H1 (cell line): Measurements from ENCODE around the gene TENT5A. TPM values are rescaled to one million over a fixed set of nuclear protein-coding genes. Genes with fewer than 3 reads are reported as not detected.

Experiments
- BCL11A ChIP-seq, 2 experiments: IDR thresholded peaks; one replicate each; pipeline ENCODE4 v1.6.1; 2011; ENCODE audit warnings: low read depth in 2 of 2, low read length in 2 of 2, mild to moderate bottlenecking in 2 of 2
- CHD2 ChIP-seq: IDR thresholded peaks from 2 replicates; pipeline ENCODE4 v1.6.1; 2012; ENCODE audit warnings: low read length, improper control_type of control experiment
- CHD7 ChIP-seq: fragments of 300-600 bp; sonication (generic); IDR thresholded peaks from 2 replicates; pipeline ENCODE4 v1.7.1; 2012; ENCODE audit warnings: low read length, moderate library complexity, mild to moderate bottlenecking, inconsistent platforms; ENCODE audit not compliant: insufficient replicate concordance
- CREB1 ChIP-seq: IDR thresholded peaks from 2 replicates; pipeline ENCODE4 v1.6.1; 2012; ENCODE audit warnings: inconsistent platforms
- CTBP2 ChIP-seq: IDR thresholded peaks from 2 replicates; pipeline ENCODE4 v1.7.0; 2011; ENCODE audit warnings: borderline replicate concordance, mild to moderate bottlenecking, moderate library complexity, mixed read lengths, low read length; ENCODE audit not compliant: insufficient read depth, insufficient read length
- JUND ChIP-seq: IDR thresholded peaks from 2 replicates; pipeline ENCODE4 v1.6.1; 2011; ENCODE audit warnings: mild to moderate bottlenecking, improper control_type of control experiment, low read length
- KDM5A ChIP-seq: fragments of 200-600 bp; IDR thresholded peaks from 2 replicates; pipeline ENCODE4 v1.7.1; 2012; ENCODE audit warnings: mild to moderate bottlenecking, low read length, inconsistent platforms, mixed read lengths
- NRF1 ChIP-seq: IDR thresholded peaks from 2 replicates; pipeline ENCODE4 v1.6.1; 2011; ENCODE audit warnings: mild to moderate bottlenecking, low read depth, low read length, improper control_type of control experiment
- SAP30 ChIP-seq: fragments of 300-600 bp; sonication (generic); IDR thresholded peaks from 2 replicates; pipeline ENCODE4 v1.7.1; 2012; ENCODE audit warnings: low read length, moderate library complexity, mild to moderate bottlenecking, inconsistent platforms; ENCODE audit not compliant: insufficient read depth, insufficient replicate concordance
- SIX5 ChIP-seq: IDR thresholded peaks from 2 replicates; pipeline ENCODE4 v1.6.1; 2011; ENCODE audit warnings: mild to moderate bottlenecking, low read depth, low read length
- TAF1 ChIP-seq: IDR thresholded peaks from 2 replicates; pipeline ENCODE4 v1.6.1; 2011; ENCODE audit warnings: mild to moderate bottlenecking, low read depth, low read length
- polyA plus RNA-seq, 7 experiments: library from polyadenylated mRNA; depleted of rRNA in 3 of 7; stranded (reverse) in 5 of 7; unstranded in 2 of 7; fragments of >200 nt in 5 of 7; fragments of 200-250 nt in 2 of 7; gene quantifications; 1 replicate in 5 of 7; 2 replicates in 1 of 7; 4 replicates in 1 of 7; pipeline versions ENCODE4 v1.2.1 to v1.2.3, GENCODE V29; 2011 to 2013; ENCODE audit warnings: missing spikeins in 2 of 7, mixed read lengths in 2 of 7
- total RNA-seq: library from RNA; stranded (reverse); fragmentation: NEBNext Ultra II Directional; extraction: Animal tissue kit (Norgen Biotek cat#: 25700); gene quantifications from 2 replicates; pipeline ENCODE4 v1.2.1, GENCODE V29; 2021

The TENT5A gene
- total and polyA plus RNA-seq, 2 of the 8 experiments (the other 6 are each of a cell fraction or from before 2014, with no cell fraction given): 0.91 to 2.9 TPM

GRCh38 chr6:81793821-81794475 is 41.5 kb upstream of the TENT5A start (continued):
- TF ChIP-seq CHD7: no peak
- TF ChIP-seq SIX5: no peak
- no peak for TF ChIP-seq KDM5A
- TF ChIP-seq SAP30: no peak
- no peak for TF ChIP-seq NRF1
- TF ChIP-seq JUND: no peak
- TF ChIP-seq CHD2: no peak
- no peak for TF ChIP-seq CREB1
- TF ChIP-seq CTBP2: no peak
- TF ChIP-seq BCL11A (IDR thresholded peaks at IDR 0.05; ENCODE audit: low read depth in 2 of 2, low read length in 2 of 2): no peak
- no peak for TF ChIP-seq TAF1
